ENCODE data around the gene SLMAP.

SLMAP gene, protein sequence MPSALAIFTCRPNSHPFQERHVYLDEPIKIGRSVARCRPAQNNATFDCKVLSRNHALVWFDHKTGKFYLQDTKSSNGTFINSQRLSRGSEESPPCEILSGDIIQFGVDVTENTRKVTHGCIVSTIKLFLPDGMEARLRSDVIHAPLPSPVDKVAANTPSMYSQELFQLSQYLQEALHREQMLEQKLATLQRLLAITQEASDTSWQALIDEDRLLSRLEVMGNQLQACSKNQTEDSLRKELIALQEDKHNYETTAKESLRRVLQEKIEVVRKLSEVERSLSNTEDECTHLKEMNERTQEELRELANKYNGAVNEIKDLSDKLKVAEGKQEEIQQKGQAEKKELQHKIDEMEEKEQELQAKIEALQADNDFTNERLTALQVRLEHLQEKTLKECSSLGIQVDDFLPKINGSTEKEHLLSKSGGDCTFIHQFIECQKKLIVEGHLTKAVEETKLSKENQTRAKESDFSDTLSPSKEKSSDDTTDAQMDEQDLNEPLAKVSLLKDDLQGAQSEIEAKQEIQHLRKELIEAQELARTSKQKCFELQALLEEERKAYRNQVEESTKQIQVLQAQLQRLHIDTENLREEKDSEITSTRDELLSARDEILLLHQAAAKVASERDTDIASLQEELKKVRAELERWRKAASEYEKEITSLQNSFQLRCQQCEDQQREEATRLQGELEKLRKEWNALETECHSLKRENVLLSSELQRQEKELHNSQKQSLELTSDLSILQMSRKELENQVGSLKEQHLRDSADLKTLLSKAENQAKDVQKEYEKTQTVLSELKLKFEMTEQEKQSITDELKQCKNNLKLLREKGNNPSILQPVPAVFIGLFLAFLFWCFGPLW

DNA sequence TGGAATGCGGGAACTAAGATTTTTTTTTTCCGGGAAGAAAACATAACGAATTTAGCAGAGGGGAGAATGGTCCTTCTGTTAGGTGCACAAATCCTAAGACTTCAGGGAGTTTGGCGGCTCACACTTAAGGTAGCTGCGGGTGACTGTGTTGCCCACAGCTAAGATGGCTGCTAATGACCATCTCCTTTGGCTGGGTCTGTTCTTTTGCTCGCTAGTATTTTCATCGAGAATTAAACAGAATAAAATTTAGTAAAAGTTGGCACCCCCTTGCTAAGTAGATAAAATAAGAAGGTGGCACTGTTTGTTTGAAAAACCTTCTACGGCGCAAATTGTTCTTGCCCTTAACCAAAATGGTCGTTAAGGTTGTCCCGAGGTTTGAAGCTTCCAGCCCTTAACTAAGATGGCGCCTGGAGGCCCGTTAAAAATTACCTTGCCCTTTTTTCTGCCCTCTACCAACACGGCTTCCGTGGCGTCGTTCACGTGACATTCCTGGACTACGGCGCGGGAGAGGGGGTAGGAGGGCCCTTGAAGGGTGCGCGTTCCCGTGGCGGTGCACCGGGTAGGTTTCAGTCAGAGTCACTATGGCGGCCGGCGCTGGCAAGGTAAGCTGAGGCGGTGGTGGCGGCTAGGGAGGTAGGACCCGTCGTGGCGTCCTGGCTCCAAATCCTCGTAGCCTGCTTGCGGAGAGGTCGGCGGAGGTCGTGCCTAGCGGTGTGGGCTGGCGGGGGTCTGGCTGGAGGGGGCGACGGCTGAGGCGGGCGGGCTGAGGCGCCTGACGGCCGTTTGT is at the start of gene SLMAP:
SLMAP (plus strand) TSS at position 569 of the 787 bp plus-strand sequence. CDS start 1,343 bp downstream, outside the sequence.
- peak; percentile 95 for DNase-seq

DNA sequence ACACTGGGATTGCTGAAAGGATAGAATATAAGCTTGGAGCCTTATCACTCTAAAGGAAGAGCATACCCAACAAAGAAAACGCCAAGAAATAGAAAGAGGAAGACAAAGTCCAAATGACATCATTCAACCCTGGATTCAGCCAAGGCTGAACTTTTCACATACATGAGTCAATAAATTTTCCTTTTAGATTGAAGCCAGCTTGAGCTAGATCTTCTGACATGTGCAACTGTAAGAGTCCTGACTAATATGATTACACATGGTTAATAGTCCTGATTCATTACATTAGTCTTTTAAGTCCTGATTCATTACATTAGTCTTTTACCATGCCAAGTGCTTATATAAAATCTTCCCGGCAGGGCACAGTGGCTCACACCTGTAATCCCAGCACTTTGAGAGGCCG is 49.6 kb upstream of the SLMAP start:
- DNase-seq: no peak

DNA sequence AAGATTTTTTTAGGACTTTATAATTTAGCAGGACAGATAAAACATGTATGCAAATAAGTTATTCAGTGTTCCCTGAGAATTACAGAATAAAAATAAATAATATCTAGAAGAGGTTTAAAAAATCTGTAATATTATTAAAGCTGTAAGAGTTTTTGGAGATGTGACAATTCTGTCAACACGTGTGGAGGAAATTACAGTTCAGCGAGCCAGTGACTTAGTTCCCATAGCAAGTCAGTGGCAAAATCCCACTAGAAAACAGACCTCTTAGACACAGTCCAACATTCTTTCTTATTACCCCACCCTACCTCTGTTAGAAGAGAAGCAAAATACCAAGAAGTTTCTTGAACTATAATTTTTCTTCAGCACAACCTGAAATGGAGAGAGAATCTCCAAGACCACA is 47.1 kb upstream of the SLMAP start:
- DNase-seq: no peak

DNA sequence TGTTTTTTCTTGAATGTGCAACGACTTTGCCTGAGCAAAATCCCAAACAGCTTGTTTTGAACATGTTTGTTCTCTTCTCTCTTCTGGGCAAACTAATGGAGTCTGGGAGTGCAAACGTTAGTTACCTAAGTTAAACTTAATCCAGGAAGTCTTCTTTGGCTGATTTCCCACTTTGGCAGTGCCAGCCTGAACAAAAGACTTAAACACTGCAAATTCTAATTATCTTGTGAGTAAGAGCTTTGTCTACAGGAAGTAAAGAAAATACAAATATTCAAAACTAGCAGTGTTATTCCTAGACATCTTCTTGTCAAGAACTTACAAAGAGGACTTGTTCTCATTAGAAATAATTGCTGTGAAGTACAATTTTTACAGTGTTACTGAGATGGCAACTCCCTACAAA is 46.5 kb upstream of the SLMAP start:
- DNase-seq: no peak

DNA sequence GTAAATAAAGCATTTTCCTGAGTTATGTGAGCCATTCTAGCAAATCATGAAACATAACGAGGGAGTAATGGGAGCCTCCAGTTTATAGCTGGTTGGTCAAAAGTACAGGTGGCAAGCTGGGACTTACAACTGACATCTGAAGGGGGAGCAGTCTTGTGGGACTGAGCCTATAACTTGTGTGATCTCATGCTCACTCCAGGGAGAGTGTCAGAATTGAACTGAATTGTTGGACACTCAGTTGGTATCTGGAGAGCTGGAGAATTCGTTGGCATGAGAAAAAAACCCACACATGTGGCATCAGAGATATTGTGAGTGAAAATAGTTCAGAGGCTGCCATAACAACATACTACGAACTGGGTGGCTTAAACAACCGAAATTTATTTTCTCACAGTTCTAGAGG is 40.4 kb upstream of the SLMAP start:
- DNase-seq: no peak

DNA sequence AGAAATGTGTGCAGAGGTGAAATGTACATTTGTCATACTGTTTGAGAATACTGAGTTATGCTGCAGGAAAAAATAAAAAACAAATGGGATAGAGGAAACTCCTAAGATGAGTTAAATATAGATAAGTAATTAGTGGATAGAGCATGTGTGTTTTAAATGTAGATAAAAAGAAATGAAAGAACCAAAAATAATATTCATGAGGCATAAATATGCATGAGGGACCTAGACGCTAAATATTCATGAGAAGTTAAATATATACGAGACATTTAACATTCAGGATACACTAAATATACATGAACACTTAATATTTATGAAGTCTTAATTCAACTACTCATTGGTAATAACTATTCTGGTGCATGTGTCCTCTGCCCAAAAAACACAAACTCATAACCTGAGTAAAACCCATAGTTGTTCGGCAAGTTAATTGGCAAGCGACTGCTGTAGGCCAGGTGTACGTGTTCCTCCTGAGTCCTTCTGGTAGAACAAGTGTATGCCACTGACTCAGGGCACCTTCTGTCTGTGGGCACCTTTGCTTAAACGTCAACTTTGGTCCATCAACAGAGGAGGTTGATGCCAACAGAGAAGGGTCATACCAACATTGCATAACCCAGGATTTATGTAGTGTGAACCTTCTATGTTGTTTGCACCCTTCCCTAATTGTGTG is 38.8 kb upstream of the SLMAP start:
- no peak for DNase-seq

DNA sequence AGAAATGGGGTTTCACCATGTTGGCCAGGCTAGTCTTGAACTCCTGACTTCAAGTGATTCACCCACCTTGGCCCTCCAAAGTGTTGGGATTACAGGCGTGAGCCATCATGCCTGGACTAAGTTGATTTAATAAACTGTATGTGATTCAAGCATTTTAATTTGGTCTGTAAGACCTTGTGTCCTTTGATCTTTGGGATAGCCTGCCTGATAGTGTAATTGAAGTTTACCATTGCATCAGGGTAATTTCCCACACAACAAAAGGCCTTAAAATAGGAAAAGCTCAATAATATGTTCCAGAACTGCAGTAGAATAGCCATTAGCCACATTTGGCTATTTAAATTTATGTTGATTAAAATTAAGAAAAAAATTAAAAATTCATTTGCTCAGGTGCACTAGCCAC is 38.0 kb upstream of the SLMAP start:
- no peak for DNase-seq

DNA sequence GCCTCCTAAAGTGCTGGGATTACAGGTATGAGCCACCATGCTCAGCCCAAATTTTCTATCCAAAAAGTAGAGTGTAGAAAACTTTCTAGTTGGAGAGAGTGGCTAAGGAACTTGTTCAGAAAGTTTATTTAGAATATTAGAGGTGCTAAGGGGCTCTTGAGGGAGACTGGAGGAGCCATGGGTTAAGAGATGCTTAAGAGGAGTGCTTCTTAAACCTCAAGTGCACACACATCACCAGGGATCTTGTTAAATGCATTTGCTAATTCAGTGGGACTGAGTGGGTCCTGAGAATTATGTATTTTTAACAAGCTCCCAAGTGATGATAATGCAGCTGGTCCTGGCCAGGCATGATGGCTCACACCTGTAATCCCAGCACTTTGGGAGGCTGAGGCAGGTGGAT is 29.7 kb upstream of the SLMAP start:
- DNase-seq: no peak

DNA sequence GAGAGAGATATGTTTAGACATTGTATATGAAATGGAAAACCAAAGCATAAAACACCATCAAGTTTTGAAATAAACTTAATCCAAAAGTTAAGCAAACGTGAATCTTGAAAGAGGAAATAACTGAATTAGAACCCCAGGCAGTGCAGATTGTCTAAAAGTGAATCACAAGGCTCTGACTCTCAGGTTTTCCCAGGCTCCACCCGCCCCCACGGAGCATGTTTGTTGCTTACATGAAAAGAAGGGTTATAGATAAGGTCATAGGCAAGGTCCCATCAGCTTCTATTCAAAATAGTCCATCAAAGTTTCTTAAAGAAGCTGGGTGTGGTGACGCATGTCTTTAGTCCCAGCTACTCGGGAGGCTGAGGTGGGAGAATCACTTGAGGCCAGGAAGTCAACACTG is 29.0 kb upstream of the SLMAP start:
- DNase-seq: no peak

DNA sequence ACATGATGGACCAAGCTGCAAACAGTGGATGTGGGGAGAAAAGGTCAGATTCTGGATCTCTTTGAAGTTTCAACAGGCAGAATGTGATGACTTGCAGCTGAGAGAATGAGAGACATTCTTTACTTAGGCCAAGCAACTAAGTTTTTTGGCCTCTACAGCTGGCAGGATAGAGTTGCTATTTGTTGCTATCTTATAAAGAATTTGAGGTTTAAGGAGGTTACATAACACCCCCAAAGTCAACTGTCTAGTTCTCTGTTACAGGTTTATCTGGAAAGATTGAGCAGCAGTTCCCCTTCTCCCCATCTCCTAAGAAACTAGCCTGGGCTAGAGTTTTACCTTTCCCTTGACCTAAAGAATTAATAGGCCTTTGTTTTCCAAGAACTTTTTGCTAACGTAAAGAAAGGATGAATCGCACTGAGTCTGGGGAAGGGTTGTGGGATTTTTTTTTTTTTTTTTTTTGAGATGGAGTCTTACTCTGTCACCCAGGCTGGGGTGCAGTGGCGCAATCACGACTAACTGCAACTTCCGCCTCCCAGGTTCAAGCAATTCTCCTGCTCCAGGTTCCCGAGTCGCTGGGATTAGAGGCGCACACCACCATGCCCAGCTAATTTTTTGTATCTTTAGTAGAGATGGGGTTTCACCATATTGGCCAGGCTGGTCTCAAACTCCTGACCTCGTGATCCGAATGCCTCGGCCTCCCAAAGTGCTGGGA is 26.6 kb upstream of the SLMAP start:
- no peak for DNase-seq

DNA sequence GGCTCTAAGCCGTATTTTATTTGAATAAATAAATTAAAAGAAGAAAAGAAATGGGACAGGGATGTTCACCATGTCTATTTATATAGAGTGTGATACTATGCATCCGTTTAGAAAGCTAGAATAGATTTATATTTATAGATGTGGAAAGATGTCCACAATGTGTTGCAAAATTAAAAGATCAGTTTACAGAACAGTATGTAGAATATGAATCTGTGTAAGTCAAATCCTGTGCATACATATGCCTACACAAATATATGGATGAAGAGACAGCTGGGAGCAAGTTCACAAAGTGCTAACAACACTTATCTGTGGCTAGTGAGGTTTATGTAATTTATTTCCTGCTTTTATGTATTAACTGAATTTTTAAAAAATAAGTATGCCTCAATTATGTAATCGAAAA is 25.4 kb upstream of the SLMAP start:
- no peak for DNase-seq

DNA sequence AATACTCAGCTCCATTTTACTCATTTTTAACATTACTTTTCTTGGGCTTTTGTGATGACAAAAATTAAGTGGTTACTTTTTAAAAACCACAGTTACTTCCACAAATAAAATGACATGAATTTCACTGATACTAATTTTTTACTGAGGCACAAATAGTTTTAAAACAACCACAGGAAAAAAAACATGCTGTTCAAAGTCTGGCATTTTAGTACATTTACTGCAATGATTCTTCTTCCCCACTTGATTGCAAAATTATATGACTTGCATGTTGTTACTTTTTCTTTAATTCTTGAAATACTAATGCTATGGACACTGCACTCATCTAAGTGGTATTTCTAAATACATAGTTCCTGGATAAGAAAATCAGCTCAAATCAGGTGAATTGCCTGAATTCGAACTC is 24.8 kb upstream of the SLMAP start:
- DNase-seq: no peak

DNA sequence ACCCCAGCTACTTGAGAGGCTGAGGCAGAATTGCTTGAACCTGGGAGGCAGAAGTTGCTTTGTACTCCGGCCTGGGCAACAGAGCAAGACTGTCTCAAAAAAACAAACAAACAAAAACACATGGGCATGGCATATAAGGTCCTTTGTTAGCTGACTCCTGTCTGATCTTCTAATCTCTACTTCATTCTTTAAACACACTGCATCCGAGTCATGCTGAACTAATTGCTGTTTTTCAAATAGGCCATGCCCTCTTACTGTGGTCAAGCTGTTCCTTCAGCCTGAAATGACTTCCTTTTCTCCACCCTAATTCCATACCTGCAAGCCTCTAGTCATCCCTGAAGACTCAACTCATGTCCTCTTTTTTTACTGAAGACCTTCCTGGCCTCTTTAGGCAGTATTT is 22.3 kb upstream of the SLMAP start:
- DNase-seq: no peak

DNA sequence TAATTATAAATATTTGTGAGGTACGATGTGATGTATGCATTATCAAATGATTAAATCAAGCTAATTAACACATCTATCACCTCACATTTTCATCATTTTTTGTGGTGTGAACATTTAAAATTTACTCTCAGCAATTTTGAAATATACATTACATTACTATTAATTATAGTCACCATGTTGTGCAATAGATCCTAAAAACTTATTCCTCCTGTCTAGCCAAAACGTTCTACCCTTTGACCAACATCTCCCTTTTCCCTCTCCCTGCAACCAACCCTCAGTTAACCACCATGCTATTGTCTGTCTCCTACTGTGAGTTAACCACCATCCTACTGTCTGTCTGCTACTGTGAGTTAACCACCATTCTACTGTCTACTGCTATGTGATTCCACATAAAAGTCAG is 20.7 kb upstream of the SLMAP start:
- no peak for DNase-seq

DNA sequence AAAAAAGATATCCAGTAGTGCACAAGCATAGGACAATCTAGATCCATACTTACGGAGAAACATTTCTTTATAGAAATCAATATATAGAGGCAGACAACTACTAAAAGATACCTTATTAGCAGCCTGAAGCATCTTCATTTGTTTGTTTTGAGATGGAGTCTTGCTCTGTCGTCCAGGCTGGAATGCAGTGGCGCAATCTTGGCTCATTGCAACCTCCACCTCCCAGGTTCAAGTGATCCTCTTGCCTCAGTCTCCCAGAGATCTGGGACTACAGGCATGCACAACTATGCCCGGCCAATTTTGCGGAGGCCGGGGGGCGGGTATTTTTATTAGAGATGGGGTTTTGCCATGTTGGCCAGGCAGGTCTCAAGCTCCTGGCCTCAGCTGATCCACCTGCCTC is 18.3 kb upstream of the SLMAP start:
- no peak for DNase-seq

DNA sequence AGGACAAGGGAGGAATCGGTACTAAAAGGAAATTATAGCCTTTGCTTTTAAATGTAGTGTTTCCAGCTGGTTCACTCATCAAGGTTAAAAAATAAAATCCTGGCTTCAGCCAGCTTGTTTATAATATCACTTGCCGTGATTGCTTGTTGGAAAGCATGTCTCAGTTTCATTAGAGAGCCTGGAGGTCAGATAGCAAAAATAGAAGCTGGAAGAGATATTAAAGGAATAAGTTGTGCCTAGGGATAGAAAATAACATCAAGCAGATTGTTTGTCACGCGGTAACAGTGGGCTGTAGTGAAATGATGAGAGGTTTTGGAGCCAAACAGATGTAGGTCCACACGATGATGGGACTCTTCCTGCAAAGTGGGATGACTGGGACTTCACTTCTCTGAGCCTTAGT is 17.7 kb upstream of the SLMAP start:
- no peak for DNase-seq

DNA sequence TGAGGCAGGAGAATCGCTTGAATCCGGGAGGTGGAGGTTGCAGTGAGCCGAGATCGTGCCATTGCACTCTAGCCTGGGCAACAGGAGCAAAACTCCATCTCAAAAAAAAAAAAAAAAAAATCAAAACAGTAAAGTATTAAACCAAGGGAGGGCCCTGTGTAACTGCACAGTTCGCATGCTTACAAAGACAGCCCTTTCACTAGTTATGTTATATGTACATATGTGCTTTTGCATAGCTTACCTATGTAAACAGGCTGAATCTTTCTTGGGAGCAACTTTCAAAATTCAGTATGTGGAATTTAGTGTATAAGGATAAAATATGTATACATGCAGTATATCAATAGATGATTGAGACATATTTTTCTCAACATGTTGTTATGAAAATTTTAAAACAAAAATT is 16.1 kb upstream of the SLMAP start:
- no peak for DNase-seq

DNA sequence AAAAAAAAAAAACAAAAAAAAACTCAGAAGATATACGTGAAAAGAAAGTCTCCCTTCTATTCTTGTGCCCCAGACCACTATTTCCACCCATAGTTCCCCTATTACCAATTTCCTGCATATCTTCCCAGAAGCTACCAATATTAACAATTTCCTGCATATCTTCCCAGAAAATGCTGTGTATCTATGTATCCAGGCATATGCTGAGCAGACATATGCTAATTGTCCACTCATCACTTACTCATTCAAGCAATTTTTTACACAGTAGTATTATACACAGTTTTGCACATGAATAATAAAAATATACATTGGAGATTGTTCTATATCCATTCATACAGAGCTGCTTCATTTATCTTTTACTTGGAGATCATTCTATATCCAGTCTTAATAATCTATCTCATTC is 12.6 kb upstream of the SLMAP start:
- DNase-seq: no peak

DNA sequence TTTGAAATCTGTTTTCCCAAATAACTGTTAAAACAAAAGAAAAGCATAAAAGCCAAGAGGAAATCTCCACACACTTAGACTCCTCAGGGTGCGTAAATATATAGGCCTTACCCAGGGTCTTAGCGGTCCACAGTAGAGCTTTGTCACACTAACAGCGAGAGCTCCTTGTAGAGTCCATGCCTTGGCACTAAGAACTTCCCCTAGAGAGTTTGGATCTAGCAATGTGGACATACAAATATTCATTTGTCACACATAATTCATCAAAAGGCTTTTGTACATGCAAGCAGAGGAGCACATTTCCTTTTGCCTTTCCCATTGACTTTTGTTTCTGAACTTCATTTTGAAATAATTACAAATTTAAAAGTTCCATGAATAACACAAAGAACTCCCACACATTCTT is 11.0 kb upstream of the SLMAP start:
- DNase-seq: no peak

DNA sequence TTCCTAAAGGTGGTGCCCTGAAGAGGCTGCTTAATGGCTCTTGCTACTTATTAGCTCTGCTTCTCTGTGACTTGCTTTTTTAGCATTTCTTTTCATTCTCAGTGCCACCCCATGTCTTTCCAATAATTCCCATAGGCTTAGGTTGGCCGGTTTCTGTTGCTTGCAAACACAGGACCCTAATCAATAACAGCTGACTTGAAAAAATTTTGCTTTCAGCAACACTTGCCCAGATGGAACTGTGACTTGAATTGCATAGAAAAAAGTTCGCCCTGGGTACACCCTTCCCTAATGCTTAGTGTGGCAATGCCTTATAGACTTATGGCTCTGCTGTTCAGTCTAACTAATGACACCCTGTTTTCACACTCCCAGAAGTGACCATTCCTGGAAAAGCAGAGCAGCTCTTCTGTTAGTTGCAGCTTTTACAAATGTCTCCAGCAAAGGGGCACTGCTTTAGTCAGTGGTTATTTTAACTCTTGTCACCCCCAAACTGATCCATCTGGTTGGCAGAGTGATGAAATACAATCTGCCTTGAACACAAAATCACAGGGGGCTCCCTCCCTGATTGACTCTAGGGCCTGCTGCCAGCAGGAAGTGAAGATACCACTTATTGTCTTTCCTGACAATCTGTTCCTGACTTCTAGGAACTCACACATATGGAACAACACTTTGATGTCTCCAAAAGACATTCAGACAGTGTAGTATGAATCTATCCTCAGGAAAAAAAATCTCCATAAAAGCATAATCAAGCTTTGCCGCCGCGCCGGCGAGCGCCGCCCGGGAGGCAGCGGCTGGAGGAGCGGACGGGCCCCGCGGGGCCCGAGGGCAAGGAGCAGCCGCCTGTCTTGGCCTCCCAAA is 9.7 kb upstream of the SLMAP start:
- DNase-seq: no peak

DNA sequence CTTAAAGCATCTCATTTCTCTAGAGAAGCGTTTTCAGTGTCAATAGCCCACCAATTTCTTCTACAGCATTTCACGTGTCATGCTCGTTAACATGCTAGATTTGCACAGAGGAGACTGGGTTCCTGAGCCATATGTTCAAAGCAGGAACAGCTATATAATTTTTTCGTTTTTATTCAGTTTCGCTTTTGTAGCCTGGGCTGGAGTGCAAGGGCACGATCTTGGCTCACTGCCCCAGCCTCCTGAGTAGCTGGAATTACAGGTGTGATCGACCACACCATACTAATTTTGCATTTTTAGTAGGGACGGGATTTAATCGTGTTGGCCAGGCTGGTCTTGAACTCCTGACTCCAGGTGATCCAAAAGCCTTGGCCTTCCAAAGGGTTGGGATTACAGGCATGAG is 6.6 kb upstream of the SLMAP start:
- DNase-seq: no peak
